Omental fat pad (tissue), 4 donors: Measurements from ENCODE around the gene ZNF518B. TPM values are rescaled to one million over a fixed set of nuclear protein-coding genes. Genes with fewer than 3 reads are reported as not detected.

Experiments used
- ATAC-seq: fragments of 150-250 bp; one replicate; pipeline ENCODE4 v1.9.1; 2016; ENCODE audit warnings: mild to moderate bottlenecking, moderate library complexity; ENCODE audit not compliant: low FRiP score
- DNase-seq: peaks from one replicate; pipeline ENCODE4 v3.0.0-alpha.2; 2019; ENCODE audit warnings: low spot score
- CTCF ChIP-seq, 3 donors: fragments of 450-650 bp; IDR thresholded peaks; one replicate each; pipeline ENCODE4 v1.5.1; 2016 to 2017; ENCODE audit warnings: antibody characterized with exemption in 3 of 3, mild to moderate bottlenecking in 3 of 3, moderate library complexity in 2 of 3
- total RNA-seq, 4 donors: library from RNA; depleted of rRNA; stranded (reverse); fragments of >200 nt; gene quantifications; one replicate each; pipeline ENCODE4 v1.1.0, GENCODE V29; 2016

ZNF518B gene
- total RNA-seq, 4 donors from 2014 or later, result 14.4 to 34.2 (median 22.6) TPM

GRCh38 chr4:10466161-10466560, 8.9 kb upstream of the ZNF518B start:
- DNase-seq (no peak), ATAC-seq (no peak)
- TF ChIP-seq CTCF (IDR thresholded peaks at IDR 0.05), result no peak

DNA sequence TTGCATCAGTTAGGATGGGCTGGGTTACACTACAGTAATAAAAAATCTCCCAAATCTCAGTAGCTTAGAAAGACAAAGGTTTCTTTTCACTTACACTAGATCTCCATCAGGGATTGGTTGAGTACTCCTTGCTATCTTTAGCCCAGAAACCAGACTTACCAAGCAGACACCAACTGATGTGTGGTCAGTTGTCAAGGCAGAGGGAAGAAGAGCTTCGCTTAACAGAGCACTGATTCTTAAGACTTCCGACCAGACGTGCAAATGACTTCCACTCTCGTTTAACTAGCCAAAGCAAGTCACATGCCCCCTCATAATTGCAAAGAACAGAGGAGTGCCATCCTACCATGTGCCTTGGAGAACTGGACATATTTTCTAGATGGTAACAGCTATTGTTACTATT, 5.7 kb upstream of the ZNF518B start:
- ATAC-seq (no peak), DNase-seq (no peak)
- TF ChIP-seq CTCF (IDR thresholded peaks at IDR 0.05), result no peak

DNA sequence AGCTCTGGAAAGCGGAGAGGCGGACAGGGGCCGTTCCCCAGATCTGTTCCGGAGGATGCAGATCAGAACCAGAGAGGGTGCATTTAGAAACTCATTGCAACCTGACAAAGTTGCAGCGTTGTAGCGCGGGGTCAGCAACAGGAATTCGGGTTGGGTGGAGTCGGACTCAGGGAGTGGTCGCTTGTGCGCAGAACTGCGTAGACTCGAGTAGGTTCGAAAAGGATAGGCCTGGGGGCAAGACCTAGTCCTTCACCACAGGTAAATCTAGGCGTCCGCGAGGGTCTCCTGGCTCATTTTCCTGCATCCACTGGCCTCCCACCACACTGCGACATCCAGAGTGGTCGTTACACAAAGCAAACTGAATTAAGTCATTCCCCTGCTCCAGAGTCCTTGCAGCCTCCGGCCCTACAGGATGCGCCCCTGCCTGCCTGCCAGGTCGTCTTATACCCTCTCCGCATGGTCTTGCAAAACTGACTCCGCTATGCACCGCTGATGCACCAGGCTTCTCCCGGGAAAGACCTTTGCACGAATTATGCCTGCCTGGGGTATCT, 4.7 kb upstream of the ZNF518B start:
- ATAC-seq (no peak), DNase-seq (no peak)

DNA sequence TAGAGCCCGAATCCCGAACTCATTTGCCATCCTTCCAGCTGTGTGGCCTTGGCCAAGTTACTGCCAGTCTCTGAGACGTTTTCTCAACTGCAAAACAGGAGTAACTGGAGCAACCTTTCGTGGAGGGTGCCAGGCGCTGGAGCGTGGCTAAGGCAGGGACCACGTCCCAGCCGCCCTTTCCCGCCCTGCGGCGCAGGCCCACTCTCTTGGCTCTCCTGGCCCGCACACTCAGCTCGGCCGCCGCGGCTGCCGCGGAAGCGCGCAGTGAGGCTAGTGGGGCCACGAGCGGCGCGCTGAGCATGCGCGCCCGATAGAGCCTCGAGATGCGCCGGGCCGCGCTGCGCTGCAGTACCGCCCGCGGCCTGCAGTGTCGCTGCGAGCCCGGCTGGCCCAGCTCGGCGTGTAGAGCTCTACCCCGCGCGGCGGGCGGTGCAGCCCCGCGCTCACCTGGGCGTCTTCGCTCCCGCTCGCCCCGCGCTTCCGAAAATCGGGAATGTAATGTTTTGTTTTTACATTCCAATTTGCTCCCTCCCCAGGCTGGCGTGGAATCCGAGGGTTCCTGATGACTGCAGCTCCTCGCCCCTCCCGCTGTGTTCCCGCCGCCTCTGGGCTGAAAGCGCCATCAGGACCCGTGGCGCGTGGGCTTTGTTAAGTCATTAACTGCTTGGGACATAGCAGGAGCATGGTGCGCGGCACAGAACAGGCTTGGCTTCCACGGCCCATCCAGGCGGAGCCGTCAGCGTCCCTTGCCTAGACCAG, 4.0 kb upstream of the ZNF518B start:
- TF ChIP-seq CTCF (IDR thresholded peaks at IDR 0.05), result peak in 2 of 3 donors; percentile 29 to 36
- ATAC-seq (peak; percentile 60), DNase-seq (no peak)

More for the DNA sequence above, 4.7 kb upstream of the ZNF518B start:
- no peak for TF ChIP-seq CTCF (IDR thresholded peaks at IDR 0.05)

DNA sequence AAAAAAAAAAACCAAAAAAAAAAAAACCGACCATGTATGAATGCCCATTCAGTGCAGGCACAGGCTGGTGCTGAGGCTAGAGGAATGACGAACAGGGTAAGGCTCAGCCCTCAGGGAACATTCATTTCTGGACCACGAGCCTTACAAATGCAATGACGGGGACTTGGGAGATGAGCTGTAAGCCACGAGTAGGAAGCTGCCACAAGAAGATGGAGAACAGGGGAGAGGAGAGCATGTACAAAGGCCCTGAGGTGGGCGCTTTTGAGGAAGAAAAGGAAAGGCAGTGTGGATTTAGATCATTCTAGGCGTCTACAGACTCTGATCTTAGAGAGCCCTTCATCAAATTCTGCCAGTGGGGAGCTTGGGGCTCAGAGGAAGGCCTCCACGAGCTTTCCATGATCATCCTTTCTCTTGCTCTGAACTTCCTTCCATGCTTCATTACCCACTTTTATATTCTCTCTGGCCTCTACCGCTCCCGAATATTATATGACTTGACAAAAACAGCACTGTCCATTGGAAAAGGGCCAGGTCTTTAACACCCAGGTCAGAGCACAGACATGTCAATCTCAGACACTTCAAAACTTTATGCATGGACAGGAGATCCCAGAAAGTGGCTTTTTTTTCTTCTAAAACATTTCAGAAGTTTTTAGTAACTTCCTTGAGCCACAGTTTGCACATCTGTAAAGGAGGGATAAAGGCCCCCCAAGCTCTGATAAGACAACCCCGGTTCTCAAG, 3.3 kb upstream of the ZNF518B start:
- ATAC-seq, result no peak
- DNase-seq, result no peak
- TF ChIP-seq CTCF (IDR thresholded peaks at IDR 0.05), result no peak

DNA sequence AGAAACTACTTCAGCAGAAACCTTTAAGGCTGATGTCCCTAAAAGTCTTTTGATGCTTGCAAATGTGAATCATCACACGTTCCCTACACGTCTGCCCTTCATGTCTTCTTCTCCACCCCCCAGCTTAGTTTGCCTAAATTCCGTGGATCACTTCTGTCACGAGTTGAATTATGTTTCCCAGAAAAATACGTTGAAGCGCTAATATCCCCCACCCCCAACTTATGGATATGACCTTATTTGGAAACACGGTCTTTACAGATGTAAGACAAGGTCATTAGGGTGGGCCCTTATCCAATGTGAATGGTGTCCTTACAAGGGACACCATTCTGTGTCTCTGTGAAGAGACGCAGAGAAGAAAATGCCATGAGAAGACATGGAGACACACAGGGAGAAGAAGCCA, 2.1 kb upstream of the ZNF518B start:
- TF ChIP-seq CTCF (IDR thresholded peaks at IDR 0.05), result no peak
- ATAC-seq (no peak), DNase-seq (no peak)
